ENCODE results near the gene CCT5. TPM values are rescaled to one million over a fixed set of nuclear protein-coding genes. Genes with fewer than 3 reads are reported as not detected.

The CCT5 gene
- total RNA-seq, 4 donors from 2014 or later: 113 to 208 (median 155) TPM

DNA sequence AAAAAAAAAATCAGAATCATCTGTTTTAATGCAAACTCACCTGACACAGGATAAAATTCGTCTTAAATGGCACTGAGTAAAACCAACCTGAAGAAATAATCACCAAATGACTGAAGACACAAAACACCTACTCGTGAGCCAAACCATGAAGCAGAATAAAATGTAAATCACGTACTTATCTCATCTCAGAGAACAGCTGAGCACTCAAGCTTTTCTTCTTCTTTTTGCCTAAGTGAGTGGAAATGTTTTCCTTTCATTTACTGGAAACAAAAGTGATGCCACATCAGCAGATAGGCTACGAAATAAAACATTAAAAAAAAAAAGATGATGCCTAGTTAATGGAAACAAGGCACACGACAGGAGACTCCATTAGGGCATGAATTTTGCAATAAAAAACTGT is 36.8 kb upstream of the CCT5 start:
- no peaks in the 10 kb centered on the region for H3K36me3 ChIP-seq
- no peak overlapping the region for H3K4me3 ChIP-seq
- no peak for TF ChIP-seq POLR2A (IDR thresholded peaks at IDR 0.05)
- TF ChIP-seq, protein P1, sequence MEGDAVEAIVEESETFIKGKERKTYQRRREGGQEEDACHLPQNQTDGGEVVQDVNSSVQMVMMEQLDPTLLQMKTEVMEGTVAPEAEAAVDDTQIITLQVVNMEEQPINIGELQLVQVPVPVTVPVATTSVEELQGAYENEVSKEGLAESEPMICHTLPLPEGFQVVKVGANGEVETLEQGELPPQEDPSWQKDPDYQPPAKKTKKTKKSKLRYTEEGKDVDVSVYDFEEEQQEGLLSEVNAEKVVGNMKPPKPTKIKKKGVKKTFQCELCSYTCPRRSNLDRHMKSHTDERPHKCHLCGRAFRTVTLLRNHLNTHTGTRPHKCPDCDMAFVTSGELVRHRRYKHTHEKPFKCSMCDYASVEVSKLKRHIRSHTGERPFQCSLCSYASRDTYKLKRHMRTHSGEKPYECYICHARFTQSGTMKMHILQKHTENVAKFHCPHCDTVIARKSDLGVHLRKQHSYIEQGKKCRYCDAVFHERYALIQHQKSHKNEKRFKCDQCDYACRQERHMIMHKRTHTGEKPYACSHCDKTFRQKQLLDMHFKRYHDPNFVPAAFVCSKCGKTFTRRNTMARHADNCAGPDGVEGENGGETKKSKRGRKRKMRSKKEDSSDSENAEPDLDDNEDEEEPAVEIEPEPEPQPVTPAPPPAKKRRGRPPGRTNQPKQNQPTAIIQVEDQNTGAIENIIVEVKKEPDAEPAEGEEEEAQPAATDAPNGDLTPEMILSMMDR (IDR thresholded peaks at IDR 0.05): no peak
- no peak for TF ChIP-seq POLR2AphosphoS5 (IDR thresholded peaks at IDR 0.05)
- no peak for TF ChIP-seq EP300 (IDR thresholded peaks at IDR 0.05)
- ATAC-seq: no peak
- no peaks in the 10 kb centered on the region for H3K27me3 ChIP-seq
- WGBS, 2 donors (ENCODE audit: low coverage in 1 of 2): 72 to 84% methylated on average over 5 of the region's 5 CpGs
- no peaks in the 10 kb centered on the region for H3K9me3 ChIP-seq
- no peak overlapping the region for H3K27ac ChIP-seq
- no peaks in the 10 kb centered on the region for H3K4me1 ChIP-seq

DNA sequence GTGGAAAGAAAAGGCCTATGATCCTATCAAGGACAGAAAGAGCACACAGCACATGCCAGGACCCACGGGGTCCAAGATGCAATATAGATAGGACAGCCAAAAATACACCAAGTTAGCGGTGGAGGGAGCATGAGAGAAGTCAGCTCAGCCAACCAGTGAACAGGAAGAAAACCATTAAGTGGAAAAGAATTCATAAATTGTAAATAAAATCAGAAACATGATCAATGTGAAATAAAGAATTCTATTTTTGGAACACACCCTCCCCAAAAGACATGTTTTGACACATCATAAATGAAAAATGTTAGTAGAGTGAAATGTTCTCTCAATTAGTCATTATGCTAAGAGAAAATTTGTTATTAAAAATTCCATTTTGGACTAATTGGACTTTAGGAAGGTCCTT is 36.0 kb upstream of the CCT5 start:
- no peaks in the 10 kb centered on the region for H3K4me1 ChIP-seq
- TF ChIP-seq EP300 (IDR thresholded peaks at IDR 0.05) (no peak), POLR2A (IDR thresholded peaks at IDR 0.05) (no peak), POLR2AphosphoS5 (IDR thresholded peaks at IDR 0.05) (no peak)
- TF ChIP-seq, protein P1 (IDR thresholded peaks at IDR 0.05): no peak
- no peaks in the 10 kb centered on the region for H3K9me3 ChIP-seq
- 18 to 33% methylated on average over 2 of the region's 2 CpGs for WGBS, 2 donors (ENCODE audit: low coverage in 1 of 2)
- ATAC-seq: no peak
- no peak overlapping the region for H3K27ac ChIP-seq
- H3K36me3 ChIP-seq: no peaks in the 10 kb centered on the region
- H3K27me3 ChIP-seq: no peaks in the 10 kb centered on the region
- no peak overlapping the region for H3K4me3 ChIP-seq

DNA sequence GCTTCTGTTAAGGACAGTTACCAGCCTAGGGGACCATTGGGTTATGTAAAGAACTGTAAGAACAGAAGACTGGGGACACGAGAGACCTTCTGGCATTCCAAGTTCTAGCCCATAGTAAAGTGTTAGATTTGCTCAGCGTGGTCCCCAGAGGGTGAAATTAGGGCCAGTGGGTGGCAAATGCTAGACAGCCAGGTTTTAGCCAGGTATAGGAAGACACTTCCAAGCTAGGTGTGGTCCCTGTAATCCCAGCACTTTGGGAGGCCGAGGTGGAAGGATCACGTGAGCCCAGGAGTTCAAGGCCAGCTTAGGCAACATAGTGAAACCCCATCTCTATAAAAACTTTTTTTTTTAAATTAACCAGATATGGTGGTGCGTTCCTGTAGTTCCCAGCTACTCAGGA is 34.7 kb upstream of the CCT5 start:
- TF ChIP-seq POLR2AphosphoS5 (IDR thresholded peaks at IDR 0.05): no peak
- TF ChIP-seq EP300 (IDR thresholded peaks at IDR 0.05): no peak
- no peak for TF ChIP-seq POLR2A (IDR thresholded peaks at IDR 0.05)
- TF ChIP-seq, protein P1 (IDR thresholded peaks at IDR 0.05): no peak
- Histone ChIP-seq H3K4me1 (no peaks in the 10 kb centered on the region), H3K4me3 (no peak overlapping the region), H3K36me3 (no peaks in the 10 kb centered on the region), H3K9me3 (no peaks in the 10 kb centered on the region), H3K27me3 (no peaks in the 10 kb centered on the region), H3K27ac (no peak overlapping the region)
- ATAC-seq: no peak
- WGBS, 2 donors (ENCODE audit: low coverage in 1 of 2): 93 to 100% methylated on average over 2 to 5 of the region's 5 CpGs

DNA sequence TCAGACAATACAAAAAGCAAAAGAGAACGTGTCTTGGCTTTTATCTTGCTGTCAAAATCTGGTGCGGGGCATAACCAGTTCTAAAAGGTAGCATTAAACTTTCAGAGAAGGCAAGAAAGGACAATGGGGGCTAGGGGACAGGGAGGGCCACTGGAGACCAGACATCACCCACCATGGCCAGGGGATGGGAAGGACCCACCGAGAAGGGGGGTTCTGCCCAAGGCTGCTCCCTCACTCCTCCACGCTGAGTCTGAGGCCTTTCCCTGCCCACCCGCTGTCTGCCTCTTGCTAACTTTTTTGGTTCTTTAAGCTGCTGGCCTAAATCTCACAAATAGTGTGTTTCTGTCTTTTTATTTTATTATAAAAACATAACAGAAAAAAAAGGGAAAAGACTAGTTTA is 34.0 kb upstream of the CCT5 start:
- no peaks in the 10 kb centered on the region for H3K36me3 ChIP-seq
- TF ChIP-seq POLR2A (IDR thresholded peaks at IDR 0.05) (no peak), POLR2AphosphoS5 (IDR thresholded peaks at IDR 0.05) (no peak), EP300 (IDR thresholded peaks at IDR 0.05) (no peak)
- TF ChIP-seq, protein P1 (IDR thresholded peaks at IDR 0.05): no peak
- 65 to 69% methylated on average over 4 to 5 of the region's 5 CpGs for WGBS, 2 donors (ENCODE audit: low coverage in 1 of 2)

DNA sequence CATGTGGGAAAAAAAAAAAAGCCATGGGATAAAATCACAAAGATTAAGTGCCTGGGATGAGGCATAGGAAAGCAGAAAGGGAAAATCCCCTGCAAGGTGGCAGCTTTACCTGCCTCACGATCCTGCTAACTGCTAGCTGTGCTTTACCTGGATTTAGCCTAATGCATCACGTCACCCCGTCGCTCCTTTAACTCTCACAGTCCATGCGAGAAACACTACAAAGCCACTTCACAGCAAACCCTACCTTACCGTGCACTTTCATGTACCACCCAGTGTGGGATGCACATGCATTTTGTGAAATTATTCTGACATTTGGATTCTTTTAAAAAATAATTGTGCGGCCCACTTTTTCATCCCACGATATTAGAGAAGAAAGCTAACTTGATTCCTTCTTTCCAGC is 31.4 kb upstream of the CCT5 start:
- WGBS, 2 donors (ENCODE audit: low coverage in 1 of 2): 83 to 89% methylated on average over 8 of the region's 8 CpGs
- no peak for TF ChIP-seq POLR2A (IDR thresholded peaks at IDR 0.05)
- no peak for TF ChIP-seq POLR2AphosphoS5 (IDR thresholded peaks at IDR 0.05)
- no peak for TF ChIP-seq EP300 (IDR thresholded peaks at IDR 0.05)
- TF ChIP-seq, protein P1 (IDR thresholded peaks at IDR 0.05): no peak
- no peak overlapping the region for H3K27ac ChIP-seq

More for the DNA sequence above, 34.0 kb upstream of the CCT5 start:
- H3K4me3 ChIP-seq: no peak overlapping the region
- H3K27me3 ChIP-seq: no peaks in the 10 kb centered on the region
- no peaks in the 10 kb centered on the region for H3K9me3 ChIP-seq
- no peak overlapping the region for H3K27ac ChIP-seq
- H3K4me1 ChIP-seq: no peaks in the 10 kb centered on the region
- no peak for ATAC-seq

More for the DNA sequence above, 31.4 kb upstream of the CCT5 start:
- no peaks in the 10 kb centered on the region for H3K4me1 ChIP-seq
- H3K36me3 ChIP-seq: peaks cover 0 to 9% of the 10 kb centered on the region in 2 donors
- no peaks in the 10 kb centered on the region for H3K27me3 ChIP-seq
- H3K4me3 ChIP-seq: no peak overlapping the region
- no peaks in the 10 kb centered on the region for H3K9me3 ChIP-seq
- ATAC-seq: no peak
